CD8-positive, alpha-beta memory T cell (primary cell): ENCODE data around the gene DMXL1. TPM values are rescaled to one million over a fixed set of nuclear protein-coding genes. Genes with fewer than 3 reads are reported as not detected.
"Not testable (repeated sequence)": the region's sequence is repeated elsewhere in the genome, so short reads cannot be mapped to it uniquely, and the experiment has no call there.

Experiments used
- CTCF ChIA-PET: fragments of 350-600 bp; sonication (Branson Sonifier 250); formaldehyde crosslinking; loops from one replicate; lab custom pipeline; 2021; ENCODE audit warnings: antibody characterized with exemption; lab: Charles Lee
- POLR2A ChIA-PET: fragments of 350-600 bp; sonication (Branson Sonifier 250); formaldehyde crosslinking; loops from one replicate; lab custom pipeline; 2021; ENCODE audit warnings: antibody characterized with exemption; lab: Charles Lee
- DNase-seq, 5 donors: peaks; one replicate each; pipeline versions ENCODE4 v3.0.0 to v3.0.0-alpha.2; 2020 to 2022; ENCODE audit warnings: mixed read lengths in 1 of 5
- H3K27ac ChIP-seq: one replicate; pipeline ENCODE4 v1.7.0; 2013; ENCODE audit warnings: low read depth, mild to moderate bottlenecking, low read length, moderate library complexity
- H3K27me3 ChIP-seq: 2 replicates; pipeline ENCODE4 v1.7.0; 2013; ENCODE audit warnings: low read length, mild to moderate bottlenecking; ENCODE audit not compliant: insufficient read depth, poor library complexity, severe bottlenecking
- H3K36me3 ChIP-seq: 2 replicates; pipeline ENCODE4 v1.7.0; 2013; ENCODE audit warnings: mild to moderate bottlenecking, low read length, moderate library complexity; ENCODE audit not compliant: insufficient read depth
- H3K4me1 ChIP-seq: 2 replicates; pipeline ENCODE4 v1.7.0; 2013; ENCODE audit warnings: mild to moderate bottlenecking, low read length, moderate library complexity; ENCODE audit not compliant: insufficient read depth
- H3K4me3 ChIP-seq: 2 replicates; pipeline ENCODE4 v1.7.0; 2013; ENCODE audit warnings: mild to moderate bottlenecking, low read length
- H3K9me3 ChIP-seq: 2 replicates; pipeline ENCODE4 v1.7.0; 2013; ENCODE audit warnings: mild to moderate bottlenecking, low read length
- H3K27ac Mint-ChIP-seq, 8 donors: one replicate each; pipeline ENCODE4 v1.8.0; 2020 to 2021; ENCODE audit warnings: mixed read lengths in 8 of 8, mild to moderate bottlenecking in 6 of 8, inconsistent platforms in 3 of 8, moderate library complexity in 3 of 8
- H3K27me3 Mint-ChIP-seq, 2 donors: one replicate each; pipeline ENCODE4 v1.8.0; 2020 to 2021; ENCODE audit warnings: mixed read lengths in 2 of 2, mild to moderate bottlenecking in 1 of 2, moderate library complexity in 1 of 2
- H3K36me3 Mint-ChIP-seq, 3 donors: one replicate each; pipeline ENCODE4 v1.8.0; 2020 to 2021; ENCODE audit warnings: mixed read lengths in 3 of 3, inconsistent platforms in 1 of 3, mild to moderate bottlenecking in 1 of 3
- H3K4me1 Mint-ChIP-seq, 3 donors: one replicate each; pipeline ENCODE4 v1.8.0; 2020 to 2021; ENCODE audit warnings: mixed read lengths in 3 of 3, inconsistent platforms in 1 of 3, mild to moderate bottlenecking in 1 of 3
- H3K4me3 Mint-ChIP-seq, 7 donors: one replicate each; pipeline ENCODE4 v1.8.0; 2020 to 2021; ENCODE audit warnings: mixed read lengths in 7 of 7, mild to moderate bottlenecking in 6 of 7, moderate library complexity in 4 of 7, inconsistent platforms in 2 of 7
- H3K9me3 Mint-ChIP-seq, 5 donors: one replicate each; pipeline ENCODE4 v1.8.0; 2020 to 2022; ENCODE audit warnings: mixed read lengths in 5 of 5, mild to moderate bottlenecking in 3 of 5, moderate library complexity in 2 of 5, inconsistent platforms in 1 of 5
- polyA plus RNA-seq: library from polyadenylated mRNA; unstranded; fragments of 300-500 nt; fragmentation: Illumina TruSeq; gene quantifications from one replicate; pipeline ENCODE4 v1.2.3, GENCODE V29; 2021
- total RNA-seq, 2 experiments: library from RNA; stranded (reverse); gene quantifications; one replicate each; pipeline ENCODE4 v1.2.3, GENCODE V29; 2021

The DMXL1 gene
- total and polyA plus RNA-seq, 3 experiments from 2014 or later: 12.9 to 26.2 (median 25.9) TPM

DNA sequence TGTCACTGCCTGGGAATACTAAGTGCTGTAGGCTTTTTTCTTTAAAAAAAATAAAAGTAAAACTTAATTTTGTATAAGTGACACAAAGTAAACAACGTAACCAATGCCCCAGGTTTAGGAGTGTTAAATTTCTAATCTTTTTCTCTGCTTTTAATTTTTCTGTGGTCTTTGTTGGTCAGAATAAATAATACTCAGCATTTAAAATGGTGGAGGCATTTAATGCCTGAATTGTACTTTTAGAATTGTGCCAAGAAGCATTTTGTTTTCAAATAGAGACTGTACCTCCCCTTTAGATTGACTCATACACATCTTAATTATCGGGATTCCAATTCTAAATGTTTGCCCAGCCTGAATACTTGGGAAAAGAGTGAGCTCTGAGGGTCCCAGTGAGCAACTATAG, 1.6 kb downstream of the DMXL1 start:
- peaks cover 0 to 3% of the 10 kb centered on the region in 2 donors for H3K27me3 Mint-ChIP-seq
- Histone ChIP-seq H3K27me3 (no peaks in the 10 kb centered on the region), H3K9me3 (no peaks in the 10 kb centered on the region), H3K4me3 (no peak overlapping the region), H3K36me3 (no peaks in the 10 kb centered on the region), H3K27ac (peak overlapping the region; percentile 86), H3K4me1 (peaks cover 31% of the 10 kb centered on the region)
- peaks cover 36 to 60% (median 60%) of the 10 kb centered on the region in 3 donors for H3K4me1 Mint-ChIP-seq
- peaks cover 0 to 2% (median 0%) of the 10 kb centered on the region in 5 donors for H3K9me3 Mint-ChIP-seq
- no peak for DNase-seq
- peaks cover 0 to 9% (median 4%) of the 10 kb centered on the region in 3 donors for H3K36me3 Mint-ChIP-seq
- H3K4me3 Mint-ChIP-seq: peak overlapping the region; percentile 49 to 82 (median 68)
- CTCF ChIA-PET: interaction anchor here (1.7 kb wide), 1 partner anchor 84 kb away, joined by 5 read pairs; the partner anchor contains the start of gene DTWD2
- H3K27ac Mint-ChIP-seq: peak overlapping the region in 6 of 8 donors; percentile 11 to 79 (median 62)
- POLR2A ChIA-PET: no interaction called here

DNA sequence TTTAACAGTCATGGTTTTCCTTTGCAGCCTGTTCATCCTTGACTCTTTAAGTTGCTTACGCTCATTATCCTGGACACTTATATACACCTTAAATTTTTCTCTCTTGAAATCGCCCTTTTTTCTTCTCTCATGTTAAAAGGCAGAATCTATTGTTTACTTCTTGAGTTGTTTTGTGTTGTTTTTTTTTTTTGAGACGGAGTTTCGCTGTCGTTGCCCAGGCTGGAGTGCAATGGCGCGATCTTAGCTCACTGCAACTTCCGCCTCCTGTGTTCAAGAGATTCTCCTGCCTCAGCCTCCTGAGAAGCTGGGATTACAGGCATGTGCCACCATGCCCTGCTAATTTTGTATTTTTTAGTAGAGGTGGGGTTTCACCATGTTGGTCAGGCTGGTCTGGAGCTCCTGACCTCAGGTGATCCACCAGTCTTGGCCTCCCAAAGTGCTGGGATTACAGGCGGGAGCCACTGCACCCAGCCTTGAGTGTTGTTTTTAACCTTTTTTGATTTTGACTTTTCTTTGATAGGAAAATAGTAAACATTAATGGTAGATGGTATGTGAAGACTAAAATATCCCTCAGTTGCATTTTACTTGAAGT, 3.0 kb downstream of the DMXL1 start:
- H3K4me3 Mint-ChIP-seq: peak overlapping the region in 4 of 7 donors; percentile 5 to 82 (median 20)
- H3K4me1 Mint-ChIP-seq: peaks cover 38 to 68% (median 61%) of the 10 kb centered on the region in 3 donors
- peak overlapping the region; percentile 86 for H3K27ac ChIP-seq
- peaks cover 41% of the 10 kb centered on the region for H3K4me1 ChIP-seq
- H3K9me3 ChIP-seq, H3K4me3 ChIP-seq, POLR2A ChIA-PET, H3K36me3 ChIP-seq, DNase-seq, H3K9me3 Mint-ChIP-seq, H3K27me3 ChIP-seq, H3K27me3 Mint-ChIP-seq, H3K36me3 Mint-ChIP-seq: not testable (repeated sequence)
- H3K27ac Mint-ChIP-seq: peak overlapping the region in 4 of 8 donors; percentile 0 to 82 (median 64)
- CTCF ChIA-PET: interaction anchor here (1.7 kb wide), 1 partner anchor 86 kb away, joined by 5 read pairs; the partner anchor contains the start of gene DTWD2

DNA sequence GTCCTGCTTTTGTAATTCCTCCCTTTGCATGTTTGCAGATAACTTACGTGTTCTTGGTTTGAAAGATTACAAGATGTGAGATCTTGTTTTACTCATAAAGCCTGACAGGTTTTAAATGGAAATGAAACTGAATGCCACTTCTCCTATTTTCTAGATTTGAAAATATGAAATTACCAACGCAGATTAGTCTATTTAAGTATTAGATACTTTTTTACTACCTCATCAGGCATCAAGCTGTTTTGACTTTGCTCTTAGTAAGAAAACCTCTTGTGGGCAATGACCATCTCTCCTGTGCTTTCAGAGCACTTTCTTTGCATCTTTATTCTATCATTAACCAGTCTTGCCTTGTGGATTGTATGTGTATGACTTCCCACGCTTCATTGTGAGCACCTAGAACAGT, 3.5 kb downstream of the DMXL1 start:
- POLR2A ChIA-PET: no interaction called here
- peak overlapping the region in 2 of 7 donors; percentile 7 to 82 for H3K4me3 Mint-ChIP-seq

DNA sequence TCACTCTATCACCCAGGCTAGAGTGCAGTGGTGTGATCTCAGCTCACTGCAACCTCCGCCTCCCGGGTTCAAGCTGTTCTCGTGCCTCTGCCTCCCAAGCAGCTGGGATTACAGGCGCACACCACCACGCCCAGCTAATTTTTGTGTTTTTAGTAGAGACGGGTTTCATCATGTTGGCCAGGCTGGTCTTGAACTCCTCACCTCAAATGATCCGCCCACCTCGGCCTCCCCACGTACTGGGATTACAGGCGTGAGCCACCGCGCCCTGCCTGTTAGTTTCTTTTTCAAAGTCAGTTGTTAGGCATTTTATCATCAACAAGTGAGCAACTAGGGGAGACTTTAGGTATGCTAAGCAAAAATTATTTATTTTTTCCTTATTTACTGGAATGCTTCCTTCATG, 4.4 kb downstream of the DMXL1 start:
- peaks cover 49% of the 10 kb centered on the region for H3K4me1 ChIP-seq
- Mint-ChIP-seq H3K4me1 (peaks cover 46 to 76% (median 71%) of the 10 kb centered on the region in 3 donors), H3K27ac (peak overlapping the region in 1 of 8 donors; percentile 66), H3K36me3 (peaks cover 0 to 12% (median 11%) of the 10 kb centered on the region in 3 donors)
- POLR2A ChIA-PET, H3K27ac ChIP-seq, H3K4me3 Mint-ChIP-seq, H3K9me3 ChIP-seq, H3K27me3 Mint-ChIP-seq, H3K9me3 Mint-ChIP-seq, DNase-seq, H3K36me3 ChIP-seq, H3K4me3 ChIP-seq, H3K27me3 ChIP-seq: not testable (repeated sequence)
- CTCF ChIA-PET: interaction anchor here (1.0 kb wide), 1 partner anchor 224 kb away, joined by 3 read pairs; no protein-coding TSS in a partner anchor

More for the DNA sequence above, 3.5 kb downstream of the DMXL1 start:
- CTCF ChIA-PET: interaction anchor here (1.0 kb wide), 1 partner anchor 225 kb away, joined by 3 read pairs; no protein-coding TSS in a partner anchor
- peak overlapping the region; percentile 19 for H3K27ac ChIP-seq
- H3K36me3 ChIP-seq: no peaks in the 10 kb centered on the region
- peaks cover 0 to 12% (median 9%) of the 10 kb centered on the region in 3 donors for H3K36me3 Mint-ChIP-seq
- H3K4me1 Mint-ChIP-seq: peaks cover 44 to 74% (median 67%) of the 10 kb centered on the region in 3 donors
- no peak overlapping the region for H3K4me3 ChIP-seq
- H3K27ac Mint-ChIP-seq: peak overlapping the region in 3 of 8 donors; percentile 0 to 82 (median 81)
- H3K27me3 Mint-ChIP-seq: peaks cover 0 to 3% of the 10 kb centered on the region in 2 donors
- H3K9me3 ChIP-seq: no peaks in the 10 kb centered on the region
- no peaks in the 10 kb centered on the region for H3K27me3 ChIP-seq
- H3K9me3 Mint-ChIP-seq: peaks cover 0 to 2% (median 0%) of the 10 kb centered on the region in 5 donors
- DNase-seq: no peak
- peaks cover 47% of the 10 kb centered on the region for H3K4me1 ChIP-seq

DNA sequence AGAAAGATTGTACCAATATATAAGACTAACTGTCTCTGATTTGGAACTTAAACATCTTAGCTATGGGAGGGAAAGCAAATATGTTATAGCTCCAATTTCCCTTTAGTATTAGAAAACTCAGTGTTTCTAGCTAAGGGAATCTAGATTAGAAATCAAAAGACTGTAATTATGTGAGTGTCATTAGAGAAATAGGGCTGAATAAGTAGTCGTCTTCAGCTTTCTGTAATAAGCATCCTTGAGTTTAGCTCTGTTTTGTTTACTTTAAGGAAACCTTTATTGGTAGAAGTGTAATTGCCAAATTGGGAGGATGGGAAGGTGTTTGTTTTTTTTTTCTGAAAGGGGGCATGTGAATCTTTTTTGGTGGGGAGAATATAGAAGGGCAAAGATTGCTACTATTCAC, 5.2 kb downstream of the DMXL1 start:
- Histone ChIP-seq H3K36me3 (no peaks in the 10 kb centered on the region), H3K9me3 (no peaks in the 10 kb centered on the region), H3K27me3 (no peaks in the 10 kb centered on the region), H3K4me1 (peaks cover 48% of the 10 kb centered on the region), H3K27ac (no peak overlapping the region), H3K4me3 (no peak overlapping the region)
- peak overlapping the region in 2 of 7 donors; percentile 1 to 6 for H3K4me3 Mint-ChIP-seq
- peaks cover 50 to 75% (median 70%) of the 10 kb centered on the region in 3 donors for H3K4me1 Mint-ChIP-seq
- CTCF ChIA-PET: interaction anchor here (0.9 kb wide), 1 partner anchor 88 kb away, joined by 3 read pairs; no protein-coding TSS in a partner anchor
- no peaks in the 10 kb centered on the region for H3K9me3 Mint-ChIP-seq
- H3K27ac Mint-ChIP-seq: peak overlapping the region in 1 of 8 donors; percentile 17
- DNase-seq: no peak
- peaks cover 0 to 11% (median 6%) of the 10 kb centered on the region in 3 donors for H3K36me3 Mint-ChIP-seq
- POLR2A ChIA-PET: no interaction called here
- no peaks in the 10 kb centered on the region for H3K27me3 Mint-ChIP-seq

DNA sequence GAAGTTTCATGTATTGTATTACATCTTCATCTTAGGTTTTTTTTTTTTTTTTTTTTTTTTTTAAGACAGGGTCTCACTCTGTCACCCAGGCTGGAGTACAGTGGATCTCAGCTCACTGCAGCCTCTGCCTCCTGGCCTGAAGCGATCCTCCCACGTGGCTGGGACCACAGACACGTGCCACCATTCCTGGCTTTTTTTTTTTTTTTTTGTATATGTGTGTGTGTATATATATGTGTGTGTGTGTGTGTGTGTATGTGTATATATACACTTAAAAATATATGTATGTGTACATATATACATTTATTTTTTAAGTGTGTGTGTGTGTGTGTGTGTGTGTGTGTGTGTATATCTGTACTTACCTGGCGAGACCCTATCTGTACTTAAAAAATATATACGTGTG, 6.6 kb downstream of the DMXL1 start:
- no peaks in the 10 kb centered on the region for H3K27me3 ChIP-seq
- POLR2A ChIA-PET: no interaction called here
- no peak overlapping the region for H3K4me3 ChIP-seq
- H3K27me3 Mint-ChIP-seq: no peaks in the 10 kb centered on the region
- H3K9me3 ChIP-seq: no peaks in the 10 kb centered on the region
- H3K4me1 Mint-ChIP-seq: peaks cover 45 to 68% (median 62%) of the 10 kb centered on the region in 3 donors
- H3K9me3 Mint-ChIP-seq: no peaks in the 10 kb centered on the region
- peaks cover 39% of the 10 kb centered on the region for H3K4me1 ChIP-seq
- H3K27ac ChIP-seq: no peak overlapping the region
- CTCF ChIA-PET: no interaction called here
- H3K27ac Mint-ChIP-seq: no peak overlapping the region
- no peaks in the 10 kb centered on the region for H3K36me3 ChIP-seq
- H3K36me3 Mint-ChIP-seq: peaks cover 0 to 13% (median 6%) of the 10 kb centered on the region in 3 donors
- no peak overlapping the region for H3K4me3 Mint-ChIP-seq
- DNase-seq: no peak

DNA sequence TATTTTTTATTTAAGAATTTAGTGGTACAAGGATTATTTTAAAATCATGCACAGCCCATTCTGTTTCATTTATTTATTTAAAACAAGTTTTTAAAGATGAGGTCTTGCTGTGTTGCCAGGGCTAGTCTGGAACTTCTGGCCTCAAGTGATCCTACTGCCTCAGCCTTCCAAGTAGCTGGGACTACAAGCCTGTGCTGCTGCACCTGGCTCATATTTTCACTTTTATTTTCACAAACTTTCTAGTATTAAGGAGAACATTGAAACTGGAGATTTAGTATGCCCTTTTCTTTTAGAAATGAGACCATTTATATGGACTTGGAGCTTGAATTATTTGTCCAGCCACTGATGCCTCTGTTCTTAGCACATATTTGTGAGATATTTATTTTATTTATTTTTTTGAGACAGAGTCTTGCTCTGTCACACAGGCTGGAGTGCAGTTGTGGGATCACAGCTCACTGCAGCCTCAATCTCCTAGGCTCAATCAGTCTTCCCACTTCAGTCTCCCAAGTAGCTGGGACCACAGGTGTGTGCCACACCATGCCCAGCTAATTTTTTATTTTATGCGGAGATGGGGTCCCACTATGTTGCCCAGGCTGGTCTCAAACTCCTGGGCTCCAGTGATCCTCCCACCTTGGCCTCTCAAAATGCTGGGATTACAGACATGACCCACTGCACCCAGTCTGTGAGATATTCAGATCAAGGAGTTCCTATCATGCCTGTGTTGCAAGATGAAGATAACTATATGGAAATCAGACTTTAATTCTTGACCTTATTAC, 7.4 kb downstream of the DMXL1 start:
- Mint-ChIP-seq H3K36me3 (peaks cover 8 to 14% (median 11%) of the 10 kb centered on the region in 3 donors), H3K9me3 (no peaks in the 10 kb centered on the region), H3K4me1 (peaks cover 39 to 63% (median 59%) of the 10 kb centered on the region in 3 donors), H3K27ac (peak overlapping the region in 1 of 8 donors; percentile 58), H3K4me3 (no peak overlapping the region), H3K27me3 (no peaks in the 10 kb centered on the region)
- no peak for DNase-seq
- no peak overlapping the region for H3K4me3 ChIP-seq
- H3K4me1 ChIP-seq: peaks cover 31% of the 10 kb centered on the region
- POLR2A ChIA-PET: interaction anchor here (0.6 kb wide), 1 partner anchor 279 kb away, joined by 5 read pairs; no protein-coding TSS in a partner anchor
- CTCF ChIA-PET: no interaction called here
- no peaks in the 10 kb centered on the region for H3K9me3 ChIP-seq
- no peaks in the 10 kb centered on the region for H3K36me3 ChIP-seq
- no peak overlapping the region for H3K27ac ChIP-seq
- no peaks in the 10 kb centered on the region for H3K27me3 ChIP-seq
